Smooth muscle cell of the brain vasculature (primary cell): ENCODE measurements around the gene KCNT1.
"Not testable (repeated sequence)": the region's sequence is repeated elsewhere in the genome, so short reads cannot be mapped to it uniquely, and the experiment has no call there.

Experiments used
- DNase-seq: peaks from one replicate; pipeline ENCODE4 v3.0.0-alpha.2; 2012; ENCODE audit warnings: low read depth, low spot score

The KCNT1 gene

GRCh38 chr9:135672786-135673185 is 29.2 kb upstream of the KCNT1 start:
- DNase-seq = not testable (repeated sequence)

- DNase-seq = no peak
Measured at GRCh38 chr9:135673941-135674340, 28.0 kb upstream of the KCNT1 start.

DNA sequence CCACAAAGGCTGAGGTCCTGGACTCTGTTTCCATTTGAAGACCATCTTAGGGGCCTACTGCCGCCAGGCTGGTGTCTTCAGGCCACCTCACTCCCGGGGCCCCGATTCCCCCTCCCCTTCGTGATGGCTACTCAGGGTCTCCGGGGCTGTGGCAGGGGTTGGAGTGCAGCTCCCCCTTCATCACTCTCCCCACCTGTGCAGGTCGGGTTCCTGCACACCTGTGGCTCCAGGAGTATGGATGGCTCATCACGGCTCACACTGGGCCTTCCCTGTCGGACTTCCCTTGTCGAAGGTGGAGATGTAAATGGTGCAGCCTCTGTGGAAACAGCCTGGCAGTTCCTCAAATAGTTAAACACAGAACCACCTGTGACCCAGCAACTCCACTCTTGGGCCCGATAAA is 27.0 kb upstream of the KCNT1 start:
- no peak for DNase-seq

GRCh38 chr9:135676891-135677290 is 25.1 kb upstream of the KCNT1 start:
- DNase-seq = no peak

DNA sequence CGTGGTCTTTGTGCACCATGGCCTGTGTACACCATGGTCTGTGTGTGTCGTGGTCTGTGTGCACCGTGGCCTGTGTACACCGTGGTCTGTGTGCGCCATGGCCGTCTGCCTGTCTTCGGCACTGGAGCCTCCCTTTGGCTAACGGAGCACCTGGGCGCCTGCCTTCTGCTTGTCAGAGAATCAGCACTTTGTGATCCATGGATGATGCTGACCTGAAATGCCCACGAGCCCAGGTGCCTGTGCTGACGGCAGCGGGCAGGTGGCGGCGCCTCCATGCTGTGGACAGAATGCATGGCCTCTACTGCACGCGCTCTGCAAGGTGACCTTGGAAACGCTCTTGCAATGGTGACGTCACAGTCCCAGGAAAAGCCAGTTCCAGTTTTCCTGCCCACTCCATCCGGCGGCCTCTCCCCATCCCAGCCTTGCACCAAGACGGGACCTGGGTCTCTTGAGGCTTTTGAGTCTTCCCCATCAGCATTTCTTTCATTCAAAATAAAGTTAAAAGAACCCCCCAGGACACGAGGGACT is 24.3 kb upstream of the KCNT1 start:
- no peak for DNase-seq

DNA sequence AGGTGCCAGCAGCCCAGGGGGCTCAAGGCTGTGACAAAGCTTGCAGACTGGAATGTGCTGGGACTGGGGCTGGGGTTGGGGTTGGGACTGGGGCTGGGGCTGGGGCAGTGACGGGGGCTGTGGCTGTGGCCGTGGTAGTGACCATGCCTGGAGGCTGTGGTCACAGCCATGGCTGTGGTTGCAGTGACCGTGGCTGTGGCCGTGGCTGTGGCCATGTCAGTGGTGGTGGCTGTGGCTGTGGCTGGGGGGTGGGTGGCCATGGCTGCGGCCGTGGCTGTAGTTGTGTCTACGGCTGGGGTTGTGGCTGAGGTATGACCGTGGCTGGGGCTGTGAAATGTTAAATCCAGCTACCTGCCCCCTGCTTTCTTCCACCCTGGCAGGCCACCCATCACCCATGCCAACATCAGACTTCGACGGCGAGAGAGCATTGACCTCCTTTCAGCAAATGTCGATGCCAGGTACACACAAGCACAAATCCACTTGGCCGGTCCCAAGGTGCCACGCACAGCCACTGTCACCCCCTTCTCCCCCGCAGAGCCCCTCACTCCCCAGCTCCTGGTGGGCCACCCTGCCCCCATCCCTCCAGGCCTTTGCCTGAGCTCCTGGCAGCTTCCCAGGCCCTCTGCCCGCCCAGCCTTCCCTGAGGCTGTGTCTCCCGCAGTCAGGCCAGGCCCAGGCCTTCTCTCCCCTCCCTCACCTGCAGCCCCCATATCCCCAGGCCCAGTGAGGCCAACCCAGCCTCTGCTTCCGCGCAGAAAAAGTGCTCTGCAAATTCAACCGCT is 23.6 kb upstream of the KCNT1 start:
- DNase-seq = no peak

- DNase-seq = no peak
Measured at GRCh38 chr9:135680056-135680455, 21.9 kb upstream of the KCNT1 start.

- no peak for DNase-seq
Measured at GRCh38 chr9:135681161-135681560, 20.8 kb upstream of the KCNT1 start.

DNA sequence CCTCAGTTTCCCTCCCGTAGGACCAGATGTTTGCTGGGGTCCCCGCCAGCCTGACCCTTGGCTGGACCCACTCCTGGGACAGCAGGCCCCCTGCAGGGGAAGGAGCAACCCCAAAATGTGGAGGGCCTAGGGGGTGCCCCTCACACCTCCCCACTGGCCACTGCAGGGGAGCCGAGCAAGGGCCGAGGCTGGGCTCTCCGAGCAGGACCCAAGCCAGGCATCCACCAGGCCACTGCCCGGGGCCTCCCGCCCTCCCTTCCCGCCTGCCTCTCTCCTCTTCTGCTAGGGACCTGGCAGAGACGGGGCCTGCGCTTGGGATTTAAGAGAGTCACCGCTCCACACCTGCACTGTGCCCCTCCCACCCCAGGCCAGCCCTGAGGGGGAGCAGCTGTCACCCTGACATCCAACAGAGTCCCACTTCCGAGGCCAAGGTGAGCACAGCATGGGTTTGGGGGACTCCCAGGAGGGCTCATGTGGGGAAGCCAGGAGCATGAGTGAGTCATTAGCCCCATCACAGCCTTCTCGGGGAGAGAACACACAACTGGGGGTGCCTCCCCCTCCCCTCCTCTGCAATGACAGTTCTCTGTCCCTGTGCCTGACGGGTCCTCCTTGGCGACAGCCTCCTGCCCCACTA is 18.5 kb upstream of the KCNT1 start:
- no peak for DNase-seq

DNA sequence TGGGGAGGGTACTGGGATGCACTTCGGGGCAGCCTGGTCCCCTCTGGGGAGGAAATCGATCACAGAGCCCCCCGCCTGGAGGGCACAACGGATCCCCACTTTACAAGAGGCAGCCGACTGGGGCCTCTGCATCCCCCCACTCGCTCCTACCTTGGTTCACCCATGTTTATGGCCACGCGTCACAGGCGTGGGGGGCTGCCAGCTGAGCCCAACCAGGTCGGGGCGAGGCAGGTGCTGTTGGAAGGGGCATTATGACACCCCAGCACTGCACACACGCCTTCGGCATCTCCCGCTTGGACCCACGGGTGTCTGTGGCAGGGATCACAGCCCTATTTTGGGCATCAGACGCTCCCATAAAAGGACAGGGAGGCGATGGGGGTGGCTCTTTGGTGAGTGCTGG is 17.3 kb upstream of the KCNT1 start:
- DNase-seq = no peak

- no peak for DNase-seq
Measured at GRCh38 chr9:135687216-135687615, 14.8 kb upstream of the KCNT1 start.

- DNase-seq = no peak
Measured at GRCh38 chr9:135689011-135689410, 13.0 kb upstream of the KCNT1 start.

DNA sequence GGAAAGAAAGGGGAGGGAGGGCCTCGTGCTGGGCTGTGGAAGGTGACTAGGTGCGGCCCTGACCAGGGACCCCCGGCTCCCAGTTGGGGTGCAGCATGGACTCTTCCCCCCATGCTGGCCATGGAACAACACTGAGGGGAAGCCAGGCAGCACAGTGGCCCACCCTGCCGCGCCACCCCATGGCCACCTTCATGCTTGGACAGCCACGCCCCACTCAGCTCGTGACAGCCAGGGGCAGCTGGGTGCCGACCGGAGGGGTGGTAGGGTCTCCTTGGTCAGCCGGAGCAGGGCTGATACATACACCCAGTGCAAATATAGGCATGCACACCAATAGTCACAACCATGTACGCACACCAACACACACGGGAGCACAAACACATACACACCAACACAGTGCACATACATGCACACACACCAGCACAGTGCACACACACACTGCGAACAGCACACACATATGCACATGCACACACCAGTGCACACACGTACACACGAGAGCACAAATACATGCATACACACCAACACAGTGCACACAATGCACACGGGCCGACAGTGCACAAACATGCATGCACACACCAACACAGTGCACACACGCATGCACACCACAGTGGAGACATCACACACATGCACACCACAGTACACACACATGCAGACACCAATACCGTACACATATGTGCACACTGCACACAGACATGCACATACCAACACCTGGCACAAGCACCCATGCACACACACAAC is 11.0 kb upstream of the KCNT1 start:
- no peak for DNase-seq

DNA sequence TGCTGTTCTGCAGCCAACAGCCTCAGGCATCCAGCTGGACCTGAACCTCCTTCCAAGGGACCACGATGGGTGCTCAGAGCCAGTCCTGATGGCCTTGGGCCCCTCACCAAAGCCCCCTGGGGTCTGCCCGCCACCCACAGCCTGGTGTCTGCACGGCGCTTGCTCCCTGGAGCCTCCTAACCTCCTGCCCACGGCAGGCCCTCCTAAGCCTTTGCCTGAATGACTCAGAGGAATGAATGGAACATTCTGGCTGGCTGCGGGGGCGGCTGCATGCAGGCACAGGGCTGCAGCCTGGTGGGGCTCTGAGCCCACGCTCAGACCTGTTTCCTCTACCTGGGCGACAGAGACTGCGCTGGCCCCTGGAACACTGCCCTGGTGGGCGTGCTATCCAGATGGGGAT is 9.6 kb upstream of the KCNT1 start:
- no peak for DNase-seq

DNA sequence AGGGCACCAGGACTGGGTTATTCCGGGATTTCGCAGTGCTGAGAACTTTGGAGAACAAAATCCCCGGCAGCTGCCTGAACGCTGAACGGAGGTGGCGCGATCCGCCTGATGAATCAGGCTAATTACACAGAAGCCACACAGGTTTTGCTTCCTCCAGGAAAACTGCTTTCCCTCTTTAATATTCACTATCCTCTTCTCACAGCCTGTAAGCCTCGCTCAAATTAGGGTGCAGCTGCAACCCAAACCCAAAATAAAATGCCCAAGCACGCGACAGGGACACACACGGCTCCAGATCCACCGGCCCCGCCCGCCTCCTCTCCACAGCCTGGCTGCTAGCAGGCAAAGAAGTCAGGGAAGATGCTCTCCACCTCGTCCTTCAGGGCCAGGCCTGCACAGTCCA is 8.7 kb upstream of the KCNT1 start:
- DNase-seq = no peak

GRCh38 chr9:135693771-135694170 is 8.2 kb upstream of the KCNT1 start:
- no peak for DNase-seq

DNA sequence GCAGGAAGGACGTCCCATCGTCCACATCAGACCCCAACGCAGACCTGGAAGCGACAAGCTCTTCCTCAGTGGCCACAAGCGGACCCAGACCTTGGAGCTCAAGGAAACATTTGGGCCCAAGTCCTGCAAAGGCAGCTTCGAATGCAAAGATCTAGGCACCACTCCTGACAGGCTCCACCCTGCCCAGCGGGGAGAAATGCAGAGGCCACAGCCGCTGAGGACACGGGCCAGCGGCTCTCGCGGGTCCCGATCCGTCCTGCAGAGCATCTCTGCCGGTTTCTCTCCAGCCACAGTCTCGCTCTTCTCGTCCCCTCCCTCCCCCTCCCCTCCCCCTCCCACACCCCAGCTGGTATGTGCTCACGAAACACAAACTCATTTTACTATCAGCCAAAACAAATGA is 7.6 kb upstream of the KCNT1 start:
- no peak for DNase-seq

DNA sequence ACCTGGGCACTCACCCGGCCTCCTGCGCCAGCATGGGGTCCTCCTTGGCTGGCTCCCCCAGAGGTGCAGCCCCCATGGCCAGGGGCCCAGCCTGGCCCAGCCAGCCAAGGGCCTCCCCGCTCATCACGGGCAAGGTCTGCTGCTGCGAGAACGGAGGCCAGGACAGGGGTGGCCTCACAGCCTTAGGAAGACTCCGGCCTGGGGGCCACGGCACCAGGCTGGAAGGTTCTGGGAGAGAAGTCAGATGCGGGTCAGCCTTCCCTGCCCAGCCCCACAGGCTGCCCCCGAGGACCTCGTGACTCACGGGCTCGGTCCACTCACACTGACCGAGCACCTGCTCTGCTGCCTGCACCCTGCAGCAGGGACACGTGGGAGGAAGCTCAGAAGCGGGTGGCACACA is 6.9 kb upstream of the KCNT1 start:
- no peak for DNase-seq

GRCh38 chr9:135695642-135696041 is 6.3 kb upstream of the KCNT1 start:
- no peak for DNase-seq

DNA sequence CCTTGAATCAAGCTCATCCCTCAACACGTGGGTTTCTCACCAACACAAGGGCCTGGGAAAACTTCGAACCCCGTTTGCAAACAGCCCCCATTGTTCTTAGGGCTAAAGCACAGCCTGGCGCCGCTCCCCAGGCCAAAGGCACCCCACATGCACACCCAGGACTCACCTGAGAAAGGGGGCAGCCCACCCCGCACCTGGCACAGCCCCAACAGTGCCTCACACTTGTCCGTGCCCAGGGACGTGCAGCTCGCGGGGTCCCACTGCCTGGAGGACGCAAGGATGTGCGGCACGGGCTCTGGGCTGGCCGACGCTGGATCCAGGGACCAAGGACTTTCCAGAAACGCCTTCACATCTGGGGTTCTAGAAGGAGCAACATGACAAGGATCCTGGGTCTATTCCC is 5.5 kb upstream of the KCNT1 start:
- no peak for DNase-seq

DNA sequence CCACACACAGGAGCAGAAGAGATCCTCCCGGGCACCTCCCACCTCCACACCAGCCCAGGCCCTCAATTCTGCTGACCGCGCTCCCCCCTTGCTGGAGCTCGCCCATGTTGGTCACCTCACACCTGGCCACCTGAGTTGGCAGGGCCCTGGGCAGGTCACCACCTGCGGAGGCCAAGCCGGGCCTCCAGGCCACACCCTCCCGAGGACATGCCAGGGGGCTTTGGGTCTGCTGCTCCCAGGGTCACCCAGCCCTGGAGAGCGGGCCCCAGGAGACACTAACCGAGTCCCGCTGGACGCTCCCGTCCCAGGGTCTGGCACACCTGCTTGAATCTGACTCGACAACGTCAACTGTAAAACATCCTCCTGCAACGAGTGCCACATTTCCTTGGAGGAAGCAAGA is 4.8 kb upstream of the KCNT1 start:
- DNase-seq = no peak

DNA sequence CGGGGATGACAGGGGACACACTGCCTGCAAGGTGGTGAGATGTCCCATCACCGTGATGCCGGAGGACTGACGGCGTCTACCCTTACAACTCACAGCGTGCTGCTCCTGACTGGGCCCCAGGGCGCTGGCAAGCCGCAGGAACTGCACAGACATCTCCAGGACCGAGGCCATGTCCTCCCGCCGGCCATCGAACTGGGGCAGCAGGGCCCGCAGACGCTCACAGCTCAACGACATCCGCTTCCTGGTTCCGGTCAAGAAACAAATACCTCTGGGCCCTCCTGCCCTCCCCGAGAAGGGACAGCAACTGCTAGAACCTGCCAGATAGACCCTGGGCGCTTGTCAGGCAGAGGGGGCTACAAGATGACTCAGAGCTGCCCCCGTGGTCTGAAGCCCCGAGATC is 3.7 kb upstream of the KCNT1 start:
- DNase-seq = no peak

DNA sequence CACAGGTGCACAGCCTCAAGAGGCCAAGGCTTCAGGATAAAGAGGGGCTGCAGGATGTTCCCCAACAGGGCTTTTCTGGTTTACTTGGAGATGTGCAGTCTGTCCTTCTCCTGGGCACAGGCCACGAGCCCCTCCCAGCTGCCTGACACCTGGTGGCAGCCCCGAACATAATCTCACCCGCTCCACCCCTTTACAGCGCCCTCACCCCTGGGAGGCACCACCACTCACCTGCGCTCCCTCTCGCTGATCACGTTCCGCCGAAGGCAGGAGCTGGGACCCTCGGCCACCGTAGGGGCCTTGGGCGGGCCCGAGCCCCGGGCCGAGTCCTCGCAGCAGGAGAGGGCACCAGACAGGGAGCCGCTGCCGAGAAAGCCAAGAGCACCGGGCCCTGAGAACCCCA is 3.2 kb upstream of the KCNT1 start:
- DNase-seq = no peak
